NCI-H2107 treated with DMSO at 0.1 percent for 48 hours (cell line): Measurements from ENCODE around the gene PPP4R1.

Source experiments
- DNase-seq: peaks from one replicate; lab custom pipeline; 2025; ENCODE audit not compliant: unreplicated experiment; lab: John Stamatoyannopoulos, UW

The PPP4R1 gene

GRCh38 chr18:9557250-9557943, 57.0 kb downstream of the PPP4R1 start:
- DNase-seq: no peak

GRCh38 chr18:9552616-9553015, 61.7 kb downstream of the PPP4R1 start:
- DNase-seq: no peak

GRCh38 chr18:9552191-9552590, 62.2 kb downstream of the PPP4R1 start:
- no peak for DNase-seq

GRCh38 chr18:9550429-9550828, 63.9 kb downstream of the PPP4R1 start:
- no peak for DNase-seq

GRCh38 chr18:9549405-9549804, 65.0 kb downstream of the PPP4R1 start:
- no peak for DNase-seq

- DNase-seq: no peak
These were observed 66.6 kb downstream of the PPP4R1 start for GRCh38 chr18:9547782-9548181.

- no peak for DNase-seq
These were observed 67.9 kb downstream of the PPP4R1 start for GRCh38 chr18:9546468-9546867.

GRCh38 chr18:9545029-9545428, 69.3 kb downstream of the PPP4R1 start:
- no peak for DNase-seq

GRCh38 chr18:9542924-9543323, 71.4 kb downstream of the PPP4R1 start:
- no peak for DNase-seq

- no peak for DNase-seq
These were observed 74.4 kb downstream of the PPP4R1 start for GRCh38 chr18:9539938-9540337.

GRCh38 chr18:9539283-9539682, 75.1 kb downstream of the PPP4R1 start:
- DNase-seq: no peak

- no peak for DNase-seq
These were observed 76.7 kb downstream of the PPP4R1 start for GRCh38 chr18:9537677-9538076.

GRCh38 chr18:9536354-9537152, 77.8 kb downstream of the PPP4R1 start:
- no peak for DNase-seq

- no peak for DNase-seq
These were observed 78.8 kb downstream of the PPP4R1 start for GRCh38 chr18:9535430-9535991.

GRCh38 chr18:9534844-9535243, 79.5 kb downstream of the PPP4R1 start:
- no peak for DNase-seq

GRCh38 chr18:9531791-9532410, 82.5 kb downstream of the PPP4R1 start:
- no peak for DNase-seq

GRCh38 chr18:9530226-9531009, 83.9 kb downstream of the PPP4R1 start:
- DNase-seq: no peak

GRCh38 chr18:9526458-9526857, 87.9 kb downstream of the PPP4R1 start:
- no peak for DNase-seq

- no peak for DNase-seq
These were observed 91.4 kb downstream of the PPP4R1 start for GRCh38 chr18:9522952-9523351.

GRCh38 chr18:9521770-9522169, 92.6 kb downstream of the PPP4R1 start:
- no peak for DNase-seq

- DNase-seq: no peak
These were observed 93.7 kb downstream of the PPP4R1 start for GRCh38 chr18:9520666-9521065.
